KG1 (cell line): Measurements from ENCODE around the gene ZNF844.
"Not testable (repeated sequence)": the region's sequence is repeated elsewhere in the genome, so short reads cannot be mapped to it uniquely, and the experiment has no call there.

Experiments used
- DNase-seq: peaks from one replicate; lab custom pipeline; 2025; lab: John Stamatoyannopoulos, UW

Gene ZNF844

GRCh38 chr19:12092065-12092867, 27.7 kb downstream of the ZNF844 start:
- peak; percentile 84 for DNase-seq

GRCh38 chr19:12092956-12093355, 28.4 kb downstream of the ZNF844 start:
- no peak for DNase-seq

DNA sequence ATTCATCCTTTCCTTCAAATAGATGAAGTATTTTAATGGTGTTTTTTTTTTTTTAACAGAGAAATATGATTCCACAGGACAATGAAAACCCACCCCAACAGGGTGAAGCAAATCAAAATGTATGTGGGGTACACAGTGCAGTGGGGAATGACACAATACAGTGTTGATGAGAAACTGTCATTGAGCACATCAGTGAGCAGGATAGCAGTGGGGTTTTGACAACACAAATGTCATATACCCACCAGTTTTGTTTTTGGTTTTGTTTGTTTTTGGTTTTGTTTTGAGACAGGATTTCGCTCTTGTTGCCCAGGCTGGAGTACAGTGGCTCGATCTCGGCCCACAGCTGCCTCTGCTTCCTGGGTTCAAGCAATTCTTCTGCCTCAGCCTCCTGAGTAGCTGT, 29.2 kb downstream of the ZNF844 start:
- DNase-seq, result no peak

DNA sequence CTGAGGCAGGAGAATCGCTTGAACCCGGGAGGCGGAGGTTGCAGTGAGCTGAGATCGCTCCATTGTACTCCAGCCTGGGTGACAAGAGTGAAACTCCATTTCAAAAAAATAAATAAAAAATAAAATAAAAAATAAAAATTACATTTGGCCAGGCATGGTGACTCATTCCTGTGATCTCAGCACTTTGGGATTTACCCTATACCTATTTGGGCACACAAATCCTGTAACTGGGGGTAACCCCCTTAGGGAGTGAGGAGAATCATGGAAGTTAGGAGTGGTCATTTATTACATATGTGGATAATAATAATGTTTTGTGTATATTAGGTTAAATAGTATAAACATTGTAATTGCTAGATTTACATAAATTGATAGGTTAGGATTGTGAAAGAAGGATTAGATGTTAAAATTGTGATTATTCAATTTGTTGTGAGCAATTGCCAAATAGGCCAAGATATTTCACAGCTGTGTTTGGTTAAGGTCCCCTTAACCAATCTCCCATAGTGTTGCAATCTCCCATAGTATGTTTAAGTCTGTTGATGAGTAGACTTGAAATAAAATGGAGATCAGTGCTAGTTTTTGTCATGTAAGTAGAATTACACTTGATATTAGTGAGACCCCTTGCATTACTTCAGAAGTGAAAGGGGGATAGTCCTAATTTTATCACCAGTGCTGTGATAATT, 30.7 kb downstream of the ZNF844 start:
- DNase-seq, result no peak

GRCh38 chr19:12098040-12098439, 33.5 kb downstream of the ZNF844 start:
- no peak for DNase-seq

- not testable (repeated sequence) for DNase-seq
These were observed 39.4 kb downstream of the ZNF844 start for GRCh38 chr19:12103909-12104308.

- DNase-seq, result no peak
These were observed 46.6 kb downstream of the ZNF844 start for GRCh38 chr19:12111176-12111575.

GRCh38 chr19:12111943-12112637, 47.6 kb downstream of the ZNF844 start:
- DNase-seq, result no peak

DNA sequence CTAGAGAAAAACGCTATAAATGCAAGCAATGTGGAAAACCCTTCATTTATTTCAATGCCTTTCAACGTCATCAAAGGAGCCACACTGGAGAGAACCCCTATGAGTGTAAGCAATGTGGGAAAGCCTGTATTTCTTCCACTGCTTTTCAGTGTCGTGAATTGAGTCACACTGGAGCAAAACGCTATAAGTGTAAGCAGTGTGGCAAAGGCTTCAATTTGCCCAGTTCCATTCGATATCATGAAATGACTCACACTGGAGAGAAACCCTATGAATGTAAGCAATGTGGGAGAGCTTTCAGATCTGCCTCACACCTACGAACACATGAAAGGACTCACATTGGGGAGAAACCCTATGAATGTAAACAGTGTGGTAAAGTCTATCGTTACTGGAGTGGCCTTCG, 48.2 kb downstream of the ZNF844 start:
- no peak for DNase-seq

- DNase-seq, result no peak
These were observed 48.6 kb downstream of the ZNF844 start for GRCh38 chr19:12113121-12113520.

DNA sequence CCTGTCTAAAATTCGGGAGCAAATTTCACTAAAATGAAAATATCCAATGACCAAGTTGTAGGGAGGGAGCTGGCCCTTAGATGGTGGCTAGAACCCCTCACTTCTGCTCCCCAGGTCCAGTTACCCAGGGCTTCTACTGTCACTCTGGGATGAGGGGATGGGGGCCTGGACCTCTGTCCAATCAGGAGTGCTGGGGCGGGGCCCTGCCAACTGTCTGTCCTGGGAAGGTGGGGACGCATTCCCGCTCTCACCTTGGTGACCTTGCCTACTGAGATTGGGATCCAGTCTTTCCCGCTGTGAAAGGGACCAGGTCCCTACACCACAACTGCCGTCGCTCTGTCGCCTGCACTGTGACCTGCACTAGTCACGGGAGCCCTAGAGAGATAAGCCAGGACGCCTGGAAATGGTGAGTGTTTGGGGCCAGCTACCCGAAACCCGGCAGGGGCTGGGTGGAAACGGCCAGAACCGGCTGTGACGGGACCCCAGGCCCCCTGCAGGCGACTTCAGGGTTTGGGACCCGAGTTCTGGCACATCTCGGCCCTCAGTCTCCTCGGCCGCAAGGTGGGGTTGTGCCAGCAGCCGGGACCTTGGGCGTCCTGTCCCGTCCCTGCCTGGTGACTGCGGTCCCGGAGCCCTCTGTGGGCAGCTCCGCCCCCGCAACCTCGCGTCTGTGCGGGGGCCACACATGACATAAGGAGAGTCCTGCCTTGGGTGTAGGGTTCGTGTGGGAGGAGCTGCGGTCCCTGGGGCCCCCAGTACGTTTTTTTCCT, 52.9 kb downstream of the ZNF844 start:
- no peak for DNase-seq

DNA sequence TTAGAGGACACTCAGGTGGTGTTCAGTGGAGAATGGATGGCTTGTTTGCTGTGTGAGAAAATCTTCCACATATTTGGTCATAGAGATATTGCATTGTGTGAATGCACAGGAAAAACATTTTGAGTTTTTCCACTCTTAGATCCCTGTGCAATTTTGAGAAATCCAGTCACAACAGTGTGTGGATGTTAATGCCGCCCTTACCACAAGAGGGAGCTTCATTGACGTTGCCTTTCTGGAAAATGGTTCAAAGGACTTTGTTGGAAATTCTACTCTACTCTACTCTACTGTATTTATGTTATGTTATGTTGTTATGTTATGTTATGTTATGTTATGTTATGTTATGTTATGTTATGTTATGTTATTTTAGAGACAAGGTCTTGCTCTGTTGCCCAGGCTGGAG, 62.2 kb downstream of the ZNF844 start:
- no peak for DNase-seq
